ENCODE results near the gene XRCC6.
"Not testable (repeated sequence)": the region's sequence is repeated elsewhere in the genome, so short reads cannot be mapped to it uniquely, and the experiment has no call there.

XRCC6 gene

DNA sequence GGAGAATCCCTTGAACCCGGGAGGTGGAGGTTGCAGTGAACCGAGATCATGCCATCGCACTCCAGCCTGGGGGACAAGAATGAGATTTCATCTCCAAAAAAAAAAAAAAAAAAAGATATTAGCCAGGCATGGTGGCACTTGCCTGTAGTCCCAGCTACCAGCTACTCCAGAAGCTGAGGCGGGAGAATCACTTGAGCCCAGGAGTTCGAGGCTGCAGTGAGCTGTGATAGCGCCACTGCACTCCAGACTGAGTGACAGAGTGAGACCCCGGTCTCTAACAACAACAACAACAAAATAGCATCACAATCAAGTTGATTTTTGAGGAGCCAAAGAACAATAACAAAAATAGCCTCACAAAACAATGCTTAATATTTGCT, 33.8 kb upstream of the XRCC6 start:
- TF ChIP-seq, protein P1, sequence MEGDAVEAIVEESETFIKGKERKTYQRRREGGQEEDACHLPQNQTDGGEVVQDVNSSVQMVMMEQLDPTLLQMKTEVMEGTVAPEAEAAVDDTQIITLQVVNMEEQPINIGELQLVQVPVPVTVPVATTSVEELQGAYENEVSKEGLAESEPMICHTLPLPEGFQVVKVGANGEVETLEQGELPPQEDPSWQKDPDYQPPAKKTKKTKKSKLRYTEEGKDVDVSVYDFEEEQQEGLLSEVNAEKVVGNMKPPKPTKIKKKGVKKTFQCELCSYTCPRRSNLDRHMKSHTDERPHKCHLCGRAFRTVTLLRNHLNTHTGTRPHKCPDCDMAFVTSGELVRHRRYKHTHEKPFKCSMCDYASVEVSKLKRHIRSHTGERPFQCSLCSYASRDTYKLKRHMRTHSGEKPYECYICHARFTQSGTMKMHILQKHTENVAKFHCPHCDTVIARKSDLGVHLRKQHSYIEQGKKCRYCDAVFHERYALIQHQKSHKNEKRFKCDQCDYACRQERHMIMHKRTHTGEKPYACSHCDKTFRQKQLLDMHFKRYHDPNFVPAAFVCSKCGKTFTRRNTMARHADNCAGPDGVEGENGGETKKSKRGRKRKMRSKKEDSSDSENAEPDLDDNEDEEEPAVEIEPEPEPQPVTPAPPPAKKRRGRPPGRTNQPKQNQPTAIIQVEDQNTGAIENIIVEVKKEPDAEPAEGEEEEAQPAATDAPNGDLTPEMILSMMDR (conservative IDR thresholded peaks at IDR 0.05; ENCODE audit: low read depth, low read length), result no peak
- no peak overlapping the region for H3K4me3 ChIP-seq (ENCODE audit: low read depth, low read length)
- no peak for DNase-seq (ENCODE audit: low read depth)

DNA sequence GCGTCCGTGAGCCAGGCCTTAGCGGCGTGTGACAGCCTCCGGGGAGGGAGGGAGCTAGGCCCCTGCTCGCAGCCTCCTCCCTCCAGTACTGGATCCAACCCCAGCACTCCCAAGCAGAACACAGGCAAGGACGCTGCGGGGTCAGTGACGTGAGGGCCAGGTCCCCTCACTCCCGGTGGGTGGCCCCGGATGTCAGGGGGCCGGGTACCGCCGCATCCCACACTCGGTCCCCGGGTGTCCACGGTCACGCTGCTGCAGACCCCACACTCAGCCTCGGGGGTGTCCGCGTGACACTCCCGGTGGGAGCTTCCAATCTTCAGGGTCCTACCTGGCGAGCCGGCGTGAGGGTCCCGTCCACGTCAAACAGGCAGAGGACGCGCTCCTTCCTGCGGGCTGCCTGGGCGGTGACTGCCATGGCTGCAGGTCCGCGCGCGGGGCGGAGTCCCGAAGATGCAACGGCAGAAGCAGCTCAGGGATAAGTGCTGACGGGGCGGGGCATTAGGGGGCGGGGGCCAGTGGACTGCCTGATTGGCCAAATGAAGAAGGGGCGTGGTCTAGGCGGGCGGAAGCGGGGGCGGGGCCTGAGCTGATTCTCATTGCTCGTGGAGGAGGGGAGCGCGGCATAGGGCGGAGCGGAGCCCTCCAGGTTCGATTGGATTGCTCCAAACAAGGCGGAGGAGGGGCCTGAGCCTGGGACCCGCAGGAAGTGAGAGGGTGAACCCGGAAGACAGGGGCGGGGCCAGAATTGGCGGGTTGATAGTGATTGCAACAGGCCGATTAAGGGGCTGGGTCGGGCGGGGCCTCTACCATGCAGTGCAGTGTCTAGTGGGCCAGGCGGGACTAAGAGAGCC, 31.5 kb upstream of the XRCC6 start, which contains the start of gene PMM1:
TSS of gene PMM1 (minus strand) at position 450 of the 851 bp plus-strand sequence. CDS start at position 415, 35 bp downstream.
- DNase-seq (ENCODE audit: low read depth), result peak; percentile 100
- TF ChIP-seq, protein P1 (conservative IDR thresholded peaks at IDR 0.05; ENCODE audit: low read depth, low read length), result no peak
- H3K4me3 ChIP-seq (ENCODE audit: low read depth, low read length), result peak within 1 kb of the TSS; percentile 97

DNA sequence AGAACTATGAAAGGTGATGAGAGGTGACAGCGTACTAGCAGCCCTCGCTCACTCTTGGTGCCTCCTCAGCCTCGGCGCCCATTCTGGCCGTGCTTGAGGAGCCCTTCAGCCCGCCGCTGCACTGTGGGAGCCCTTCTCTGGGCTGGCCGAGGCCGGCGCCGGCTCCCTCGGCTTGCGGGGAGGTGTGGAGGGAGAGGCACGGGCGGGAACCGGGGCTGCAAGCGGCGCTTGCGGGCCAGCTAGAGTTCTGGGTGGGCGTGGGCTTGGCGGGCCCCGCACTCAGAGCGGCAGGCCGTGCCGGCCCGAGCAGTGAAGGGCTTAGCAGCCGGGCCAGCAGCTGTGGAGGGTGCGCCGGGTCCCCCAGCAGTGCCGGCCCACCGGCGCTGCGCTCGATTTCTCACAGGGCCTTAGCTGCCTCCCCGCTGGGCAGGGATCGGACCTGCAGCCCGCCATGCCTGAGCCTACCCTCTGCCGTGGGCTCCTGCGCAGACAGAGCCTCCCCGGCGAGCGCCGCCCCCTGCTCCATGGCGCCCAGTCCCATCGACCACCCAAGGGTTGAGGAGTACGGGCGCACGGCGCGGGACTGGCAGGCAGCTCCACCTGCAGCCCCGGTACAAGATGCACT, 27.6 kb upstream of the XRCC6 start:
- not testable (repeated sequence) for H3K4me3 ChIP-seq (ENCODE audit: low read depth, low read length); DNase-seq (ENCODE audit: low read depth)

DNA sequence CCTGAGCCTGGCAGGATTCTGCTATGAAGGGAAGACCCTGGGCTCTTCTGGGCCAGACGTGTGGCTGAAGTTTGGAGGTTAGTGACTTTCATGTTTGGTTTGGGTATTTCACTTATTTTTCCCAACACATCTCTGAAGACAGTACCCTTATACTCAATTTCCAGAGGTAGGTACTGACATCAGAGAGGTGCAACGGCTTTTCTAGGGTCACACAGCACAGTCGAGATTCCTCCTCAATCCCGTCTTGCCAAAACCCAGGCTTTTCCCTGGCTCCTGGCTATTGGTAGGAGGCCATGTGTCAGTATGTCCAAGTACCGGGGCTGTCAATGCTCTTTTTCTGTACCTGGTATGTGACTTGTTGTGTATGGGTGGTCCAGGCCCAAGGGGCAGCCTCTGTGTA, 25.4 kb upstream of the XRCC6 start:
- TF ChIP-seq, protein P1 (conservative IDR thresholded peaks at IDR 0.05; ENCODE audit: low read depth, low read length), result no peak
- no peak for DNase-seq (ENCODE audit: low read depth)

DNA sequence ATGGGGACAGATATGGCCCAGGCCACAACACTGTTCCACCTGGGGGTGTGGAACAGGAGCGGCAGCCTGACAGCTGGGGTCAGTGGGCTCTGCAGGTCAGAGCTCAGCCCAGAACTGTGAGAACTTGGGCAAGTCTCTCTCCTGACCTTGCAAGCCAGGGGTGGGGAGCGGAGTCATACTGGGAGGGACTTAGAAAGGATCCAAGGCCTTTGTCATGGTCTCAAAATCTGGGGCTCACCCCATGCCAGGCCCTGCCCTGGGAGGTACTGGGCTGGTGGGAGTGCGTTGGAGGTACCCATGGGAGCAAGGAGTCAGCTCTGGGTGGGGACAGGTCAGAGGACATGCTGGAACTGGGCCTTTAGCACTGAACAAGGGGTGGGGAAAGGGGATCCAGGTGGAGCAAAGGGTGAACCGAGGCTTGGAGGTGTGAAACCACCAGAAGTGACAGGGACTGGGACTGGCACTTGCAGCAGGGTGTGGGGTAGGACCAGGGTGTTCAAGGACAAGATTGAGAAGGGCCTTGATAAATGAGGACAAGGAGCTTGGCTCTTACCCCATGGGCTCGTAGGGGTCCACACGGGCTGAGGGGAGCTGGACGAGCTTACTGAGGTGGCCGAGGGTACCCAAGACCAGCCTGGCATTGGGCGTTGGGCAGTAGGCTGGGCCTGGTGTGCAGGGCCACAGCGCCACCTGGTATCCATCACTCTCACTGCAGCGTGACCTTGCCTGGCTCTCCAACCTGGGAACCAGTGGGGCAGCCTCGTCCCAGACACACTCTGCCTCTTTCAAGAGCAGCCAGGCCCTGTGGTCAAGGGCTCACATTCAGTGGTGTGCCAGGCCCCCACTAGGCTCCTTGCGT, 24.1 kb upstream of the XRCC6 start:
- TF ChIP-seq, protein P1 (conservative IDR thresholded peaks at IDR 0.05; ENCODE audit: low read depth, low read length), result peak; percentile 87
- no peak overlapping the region for H3K4me3 ChIP-seq (ENCODE audit: low read depth, low read length)
- peak; percentile 64 for DNase-seq (ENCODE audit: low read depth)

More for the DNA sequence above, 25.4 kb upstream of the XRCC6 start:
- no peak overlapping the region for H3K4me3 ChIP-seq (ENCODE audit: low read depth, low read length)

DNA sequence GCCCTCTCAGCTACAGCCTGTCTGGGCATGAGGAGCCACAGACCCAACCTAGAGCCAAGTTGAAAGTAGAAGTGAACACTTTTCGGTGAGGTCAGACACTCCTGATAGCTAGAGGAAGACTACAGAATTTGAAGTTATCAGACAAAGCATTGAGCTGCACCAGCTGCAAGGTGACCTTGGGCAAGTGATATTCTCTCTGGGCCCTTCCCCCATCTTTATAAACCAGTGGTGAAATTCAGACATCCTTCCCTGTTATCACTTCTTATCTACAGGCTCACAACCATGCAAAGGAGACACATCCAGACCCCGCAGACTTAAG, 23.5 kb upstream of the XRCC6 start:
- DNase-seq (ENCODE audit: low read depth), result no peak
- H3K4me3 ChIP-seq (ENCODE audit: low read depth, low read length), result no peak overlapping the region
- TF ChIP-seq, protein P1 (conservative IDR thresholded peaks at IDR 0.05; ENCODE audit: low read depth, low read length), result no peak

DNA sequence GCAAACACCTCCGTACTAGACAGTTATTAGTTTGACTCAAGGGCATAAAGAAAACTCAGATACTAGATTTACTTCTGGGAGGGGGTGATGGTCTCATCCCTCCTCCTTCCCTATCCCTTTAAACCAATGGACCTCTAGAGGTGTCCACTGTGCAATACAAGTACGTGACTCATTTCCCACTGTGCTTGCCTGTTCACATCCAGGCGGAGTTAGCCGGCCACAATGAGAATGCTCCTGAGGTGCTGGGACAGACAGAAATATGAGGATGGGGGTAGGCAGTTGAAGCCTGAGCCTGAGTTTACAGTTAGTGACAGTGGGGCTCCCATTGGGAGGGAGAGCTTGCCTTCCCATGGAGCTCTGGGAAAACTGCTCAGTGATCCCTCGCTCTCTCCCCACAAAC, 23.0 kb upstream of the XRCC6 start:
- H3K4me3 ChIP-seq (ENCODE audit: low read depth, low read length), result no peak overlapping the region
- TF ChIP-seq, protein P1 (conservative IDR thresholded peaks at IDR 0.05; ENCODE audit: low read depth, low read length), result peak; percentile 16
- peak; percentile 87 for DNase-seq (ENCODE audit: low read depth)

All from choroid plexus epithelial cell (primary cell).